K562 (cell line): ENCODE results near the gene TOMM5.

Experiments used
- ATF1 ChIP-seq, 2 experiments: fragments of 450-650 bp in 1 of 2; IDR thresholded peaks; 2 replicates each; pipeline ENCODE4 v1.6.1; 2016; ENCODE audit warnings: missing compliant biosample characterization in 1 of 2, missing genetic modification characterization in 1 of 2
- ATF3 ChIP-seq, 2 experiments: fragments of 450-650 bp in 1 of 2; sonication (generic) in 1 of 2; formaldehyde crosslinking in 1 of 2; IDR thresholded peaks in 1 of 2; conservative IDR thresholded peaks in 1 of 2; 2 replicates each; pipeline versions ENCODE4 v1.6.1 to v1.8.1; 2016 to 2023; ENCODE audit warnings: mild to moderate bottlenecking in 2 of 2, moderate library complexity in 2 of 2, inconsistent platforms in 1 of 2, missing genetic modification reagents in 1 of 2
- ELF1 ChIP-seq: fragments of 200-800 bp; sonication (Bioruptor generic); IDR thresholded peaks from 2 replicates; pipeline ENCODE4 v1.6.1; 2016; ENCODE audit warnings: missing genetic modification characterization, missing compliant biosample characterization
- FOXM1 ChIP-seq, 2 experiments: fragments of 450-650 bp in 1 of 2; sonication (generic) in 1 of 2; formaldehyde crosslinking in 1 of 2; IDR thresholded peaks; 2 replicates each; pipeline versions ENCODE4 v1.6.1 to v1.9.0; 2017 to 2022; ENCODE audit warnings: low read depth in 2 of 2, mild to moderate bottlenecking in 2 of 2, missing genetic modification reagents in 1 of 2, moderate library complexity in 1 of 2
- MAFF ChIP-seq: IDR thresholded peaks from 2 replicates; pipeline ENCODE4 v1.6.1; 2012; ENCODE audit warnings: low read length, improper control_type of control experiment
- MXI1 ChIP-seq: IDR thresholded peaks from 2 replicates; pipeline ENCODE4 v1.6.1; 2011; ENCODE audit warnings: low read depth, mild to moderate bottlenecking, improper control_type of control experiment, low read length
- TEAD4 ChIP-seq, 2 experiments: sonication (generic) in 1 of 2; formaldehyde crosslinking in 1 of 2; IDR thresholded peaks; 2 replicates each; pipeline versions ENCODE4 v1.6.1 to v1.8.0; 2012 to 2022; ENCODE audit warnings: borderline replicate concordance in 1 of 2, inconsistent platforms in 1 of 2, low read length in 1 of 2, mild to moderate bottlenecking in 1 of 2, missing genetic modification reagents in 1 of 2
- ZNF140 ChIP-seq: fragments of 250-450 bp; sonication (Bioruptor Pico); IDR thresholded peaks from 2 replicates; pipeline ENCODE4 v1.8.0; 2021; ENCODE audit warnings: moderate library complexity, mild to moderate bottlenecking, inconsistent platforms
- TF ChIP-seq, protein P1 (sequence below), 3 experiments: IDR thresholded peaks in 2 of 3; conservative IDR thresholded peaks in 1 of 3; 2 replicates each; pipeline ENCODE4 v1.5.1; 2011 to 2012; ENCODE audit warnings: low read length in 3 of 3, mild to moderate bottlenecking in 3 of 3, control low read depth in 2 of 3, improper control_type of control experiment in 1 of 3, inconsistent platforms in 1 of 3, low read depth in 1 of 3, mixed read lengths in 1 of 3, moderate library complexity in 1 of 3; ENCODE audit not compliant: insufficient read depth in 2 of 3
- TF ChIP-seq, protein P2 (sequence below): sonication (generic); formaldehyde crosslinking; IDR thresholded peaks from 2 replicates; pipeline ENCODE4 v1.8.0; 2022; ENCODE audit warnings: missing genetic modification reagents, mild to moderate bottlenecking, borderline replicate concordance
- TF ChIP-seq, protein P3 (sequence below): fragments of 450-650 bp; IDR thresholded peaks from 2 replicates; pipeline ENCODE4 v1.6.1; 2018; ENCODE audit warnings: mild to moderate bottlenecking, low read depth; ENCODE audit not compliant: partially characterized antibody
- TF ChIP-seq, protein P4 (sequence below): fragments of 450-650 bp; IDR thresholded peaks from 2 replicates; pipeline ENCODE4 v1.6.1; 2014; ENCODE audit warnings: low read depth, mild to moderate bottlenecking, moderate library complexity, borderline replicate concordance

- TF ChIP-seq, protein P1, sequence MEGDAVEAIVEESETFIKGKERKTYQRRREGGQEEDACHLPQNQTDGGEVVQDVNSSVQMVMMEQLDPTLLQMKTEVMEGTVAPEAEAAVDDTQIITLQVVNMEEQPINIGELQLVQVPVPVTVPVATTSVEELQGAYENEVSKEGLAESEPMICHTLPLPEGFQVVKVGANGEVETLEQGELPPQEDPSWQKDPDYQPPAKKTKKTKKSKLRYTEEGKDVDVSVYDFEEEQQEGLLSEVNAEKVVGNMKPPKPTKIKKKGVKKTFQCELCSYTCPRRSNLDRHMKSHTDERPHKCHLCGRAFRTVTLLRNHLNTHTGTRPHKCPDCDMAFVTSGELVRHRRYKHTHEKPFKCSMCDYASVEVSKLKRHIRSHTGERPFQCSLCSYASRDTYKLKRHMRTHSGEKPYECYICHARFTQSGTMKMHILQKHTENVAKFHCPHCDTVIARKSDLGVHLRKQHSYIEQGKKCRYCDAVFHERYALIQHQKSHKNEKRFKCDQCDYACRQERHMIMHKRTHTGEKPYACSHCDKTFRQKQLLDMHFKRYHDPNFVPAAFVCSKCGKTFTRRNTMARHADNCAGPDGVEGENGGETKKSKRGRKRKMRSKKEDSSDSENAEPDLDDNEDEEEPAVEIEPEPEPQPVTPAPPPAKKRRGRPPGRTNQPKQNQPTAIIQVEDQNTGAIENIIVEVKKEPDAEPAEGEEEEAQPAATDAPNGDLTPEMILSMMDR (IDR thresholded peaks at IDR 0.05 in 2 of 3, conservative IDR thresholded peaks at IDR 0.05 in 1 of 3; ENCODE audit: insufficient read depth in 2 of 3, low read depth in 1 of 3, low read length in 3 of 3): no peak
- TF ChIP-seq MXI1: no peak
- TF ChIP-seq, protein P2, sequence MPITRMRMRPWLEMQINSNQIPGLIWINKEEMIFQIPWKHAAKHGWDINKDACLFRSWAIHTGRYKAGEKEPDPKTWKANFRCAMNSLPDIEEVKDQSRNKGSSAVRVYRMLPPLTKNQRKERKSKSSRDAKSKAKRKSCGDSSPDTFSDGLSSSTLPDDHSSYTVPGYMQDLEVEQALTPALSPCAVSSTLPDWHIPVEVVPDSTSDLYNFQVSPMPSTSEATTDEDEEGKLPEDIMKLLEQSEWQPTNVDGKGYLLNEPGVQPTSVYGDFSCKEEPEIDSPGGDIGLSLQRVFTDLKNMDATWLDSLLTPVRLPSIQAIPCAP (CRISPR knock-in tag): no peak
- TF ChIP-seq, protein P3, sequence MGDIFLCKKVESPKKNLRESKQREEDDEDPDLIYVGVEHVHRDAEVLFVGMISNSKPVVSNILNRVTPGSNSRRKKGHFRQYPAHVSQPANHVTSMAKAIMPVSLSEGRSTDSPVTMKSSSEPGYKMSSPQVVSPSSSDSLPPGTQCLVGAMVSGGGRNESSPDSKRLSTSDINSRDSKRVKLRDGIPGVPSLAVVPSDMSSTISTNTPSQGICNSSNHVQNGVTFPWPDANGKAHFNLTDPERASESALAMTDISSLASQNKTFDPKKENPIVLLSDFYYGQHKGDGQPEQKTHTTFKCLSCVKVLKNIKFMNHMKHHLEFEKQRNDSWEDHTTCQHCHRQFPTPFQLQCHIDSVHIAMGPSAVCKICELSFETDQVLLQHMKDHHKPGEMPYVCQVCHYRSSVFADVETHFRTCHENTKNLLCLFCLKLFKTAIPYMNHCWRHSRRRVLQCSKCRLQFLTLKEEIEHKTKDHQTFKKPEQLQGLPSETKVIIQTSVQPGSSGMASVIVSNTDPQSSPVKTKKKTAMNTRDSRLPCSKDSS: no peak
- TF ChIP-seq FOXM1 (IDR thresholded peaks at IDR 0.05; ENCODE audit: low read depth): no peak
- no peak for TF ChIP-seq FOXM1 (CRISPR knock-in tag; IDR thresholded peaks at IDR 0.05; ENCODE audit: low read depth)
- no peak for TF ChIP-seq ZNF140 (CRISPR knock-in tag)
- TF ChIP-seq, protein P4, sequence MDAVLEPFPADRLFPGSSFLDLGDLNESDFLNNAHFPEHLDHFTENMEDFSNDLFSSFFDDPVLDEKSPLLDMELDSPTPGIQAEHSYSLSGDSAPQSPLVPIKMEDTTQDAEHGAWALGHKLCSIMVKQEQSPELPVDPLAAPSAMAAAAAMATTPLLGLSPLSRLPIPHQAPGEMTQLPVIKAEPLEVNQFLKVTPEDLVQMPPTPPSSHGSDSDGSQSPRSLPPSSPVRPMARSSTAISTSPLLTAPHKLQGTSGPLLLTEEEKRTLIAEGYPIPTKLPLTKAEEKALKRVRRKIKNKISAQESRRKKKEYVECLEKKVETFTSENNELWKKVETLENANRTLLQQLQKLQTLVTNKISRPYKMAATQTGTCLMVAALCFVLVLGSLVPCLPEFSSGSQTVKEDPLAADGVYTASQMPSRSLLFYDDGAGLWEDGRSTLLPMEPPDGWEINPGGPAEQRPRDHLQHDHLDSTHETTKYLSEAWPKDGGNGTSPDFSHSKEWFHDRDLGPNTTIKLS: no peak
- TF ChIP-seq TEAD4 (IDR thresholded peaks at IDR 0.05; ENCODE audit: low read length): no peak
- TF ChIP-seq TEAD4 (CRISPR knock-in tag; IDR thresholded peaks at IDR 0.05; ENCODE audit: borderline replicate concordance): no peak
- no peak for TF ChIP-seq ATF1 (CRISPR knock-in tag; IDR thresholded peaks at IDR 0.05)
- TF ChIP-seq ATF1 (tag; IDR thresholded peaks at IDR 0.05): no peak
- TF ChIP-seq ATF3 (IDR thresholded peaks at IDR 0.05): no peak
- TF ChIP-seq ATF3 (CRISPR knock-in tag; conservative IDR thresholded peaks at IDR 0.05): no peak
- no peak for TF ChIP-seq ELF1 (tag)
- TF ChIP-seq MAFF: no peak
Measured at GRCh38 chr9:37622462-37622861, 30.1 kb upstream of the TOMM5 start.
